Psoas muscle (tissue), 8 donors: ENCODE measurements around the gene ERICH2. TPM values are rescaled to one million over a fixed set of nuclear protein-coding genes. Genes with fewer than 3 reads are reported as not detected.

Experiments used
- ATAC-seq, 4 donors: fragments of 200-7000 bp; cut with Tn5 transposase; one replicate each; pipeline ENCODE4 v1.9.1; 2020; ENCODE audit warnings: moderate library complexity in 3 of 4, mild to moderate bottlenecking in 2 of 4
- DNase-seq, 2 donors: peaks; one replicate each; pipeline ENCODE4 v3.0.0-alpha.2; 2020
- H3K27ac ChIP-seq: fragments of 200-600 bp; one replicate; pipeline ENCODE4 v1.8.0; 2022
- H3K27me3 ChIP-seq, 3 donors: fragments of 200-600 bp in 1 of 3; one replicate each; pipeline versions ENCODE4 v1.6.1 to v1.8.0; 2013 to 2022; ENCODE audit warnings: low read length in 2 of 3, mild to moderate bottlenecking in 2 of 3, moderate library complexity in 1 of 3; ENCODE audit not compliant: insufficient read depth in 3 of 3
- H3K36me3 ChIP-seq, 2 donors: fragments of 200-600 bp in 1 of 2; one replicate each; pipeline versions ENCODE4 v1.6.1 to v1.8.0; 2013 to 2022; ENCODE audit warnings: low read depth in 1 of 2, mild to moderate bottlenecking in 1 of 2, moderate library complexity in 1 of 2; ENCODE audit not compliant: insufficient read depth in 1 of 2
- H3K4me1 ChIP-seq: fragments of 200-600 bp; one replicate; pipeline ENCODE4 v1.8.0; 2022
- H3K4me3 ChIP-seq: fragments of 200-600 bp; one replicate; pipeline ENCODE4 v1.8.0; 2022; ENCODE audit warnings: mild to moderate bottlenecking
- H3K9me3 ChIP-seq: fragments of 200-600 bp; one replicate; pipeline ENCODE4 v1.8.0; 2022
- CTCF ChIP-seq: fragments of 200-600 bp; IDR thresholded peaks from one replicate; pipeline ENCODE4 v1.8.0; 2022; ENCODE audit warnings: antibody characterized with exemption
- WGBS, 3 donors: extraction: QIAGEN DNeasy Blood & Tissue Kit; methylation state at CpG; one replicate each; pipeline versions ENCODE4 v1.1.6 to v1.1.7; 2013; 5-methylcytosine and 5-hydroxymethylcytosine counted together
- intact Hi-C, 2 donors: fragments of 100-400 bp; cut with DNase I; formaldehyde crosslinking; loops; one replicate each; pipeline versions ENCODE4 v1.11.0 to v1.14.2; 2022
- polyA plus RNA-seq, 3 donors: library from polyadenylated mRNA; stranded (reverse); fragments of 200-250 nt; gene quantifications; one replicate each; pipeline ENCODE4 v1.2.3, GENCODE V29; 2013
- total RNA-seq, 4 donors: library from RNA; stranded (reverse); fragmentation: NEBNext Ultra II Directional in 2 of 4; extraction: Animal tissue kit (Norgen Biotek cat#: 25700) in 2 of 4; gene quantifications; one replicate each; pipeline versions ENCODE4 v1.2.1 to v1.2.4, GENCODE V29; 2021 to 2023
- donor health status: healthy with polysubstance abuse.
- donor health status: DM: no; HTN: no; CAD: no; lungs with moderate emphysema.
- donor health status: Bipolar disorder and iron deficiency.
- donor health status: healthy.
- donor health status: DM: yes; HTN: yes; CAD: no.
- donor health status: DM: no; HTN: no; CAD: no.
- donor health status: DM: no; HTN: no; CAD: no.
- donor health status: DM: yes; HTN: yes; CAD: no.

ERICH2 gene
- total and polyA plus RNA-seq, 7 donors = 0.17 to 0.64 (median 0.40) TPM; not detected in 2

- ATAC-seq = no peak
- intact Hi-C loops = no loop called here
- H3K9me3 ChIP-seq = peaks cover 7% of the 10 kb centered on the region
- H3K4me1 ChIP-seq = no peaks in the 10 kb centered on the region
- no peaks in the 10 kb centered on the region for H3K36me3 ChIP-seq
- H3K4me3 ChIP-seq = no peak overlapping the region
- WGBS, 3 donors = 27 to 53% (median 36%) methylated on average over 3 of the region's 3 CpGs
- H3K27ac ChIP-seq = no peak overlapping the region
- TF ChIP-seq CTCF = no peak
- DNase-seq = no peak
- H3K27me3 ChIP-seq = peaks cover 2 to 12% (median 4%) of the 10 kb centered on the region in 3 donors
Measured at GRCh38 chr2:170739048-170739447, 31.1 kb upstream of the ERICH2 start.

- peaks cover 2 to 12% (median 4%) of the 10 kb centered on the region in 3 donors for H3K27me3 ChIP-seq
- H3K4me1 ChIP-seq = no peaks in the 10 kb centered on the region
- 80 to 90% (median 86%) methylated on average over 3 of the region's 3 CpGs for WGBS, 3 donors
- peaks cover 7% of the 10 kb centered on the region for H3K9me3 ChIP-seq
- no peak overlapping the region for H3K4me3 ChIP-seq
- ATAC-seq = no peak
- intact Hi-C loops = loop anchor here in 1 of 2 donors (10.0 kb wide), 1 partner anchor 335 kb away; no protein-coding TSS in a partner anchor
- no peak for TF ChIP-seq CTCF
- H3K36me3 ChIP-seq = no peaks in the 10 kb centered on the region
- H3K27ac ChIP-seq = no peak overlapping the region
- no peak for DNase-seq
Measured at GRCh38 chr2:170739507-170740046, 30.6 kb upstream of the ERICH2 start.

- WGBS, 3 donors = 75 to 77% (median 76%) methylated on average over 4 of the region's 4 CpGs
Measured at GRCh38 chr2:170740660-170741059, 29.5 kb upstream of the ERICH2 start.

GRCh38 chr2:170742000-170742399, 28.2 kb upstream of the ERICH2 start:
- Histone ChIP-seq H3K4me3 (no peak overlapping the region), H3K36me3 (no peaks in the 10 kb centered on the region), H3K27ac (no peak overlapping the region), H3K27me3 (peaks cover 2 to 12% (median 4%) of the 10 kb centered on the region in 3 donors), H3K9me3 (peaks cover 7% of the 10 kb centered on the region), H3K4me1 (no peaks in the 10 kb centered on the region)
- 85 to 91% (median 88%) methylated on average over 3 of the region's 3 CpGs for WGBS, 3 donors
- no peak for TF ChIP-seq CTCF
- intact Hi-C loops = loop anchor here in 1 of 2 donors (10.0 kb wide), 1 partner anchor 337 kb away; no protein-coding TSS in a partner anchor
- DNase-seq (no peak), ATAC-seq (no peak)

More at GRCh38 chr2:170740660-170741059, 29.5 kb upstream of the ERICH2 start:
- no peak overlapping the region for H3K4me3 ChIP-seq
- intact Hi-C loops = loop anchor here in 1 of 2 donors (10.0 kb wide), 1 partner anchor 336 kb away; no protein-coding TSS in a partner anchor
- ATAC-seq = no peak
- H3K27ac ChIP-seq = no peak overlapping the region
- no peak for DNase-seq
- H3K9me3 ChIP-seq = peaks cover 7% of the 10 kb centered on the region
- no peaks in the 10 kb centered on the region for H3K36me3 ChIP-seq
- H3K4me1 ChIP-seq = no peaks in the 10 kb centered on the region
- TF ChIP-seq CTCF = no peak
- H3K27me3 ChIP-seq = peaks cover 2 to 12% (median 4%) of the 10 kb centered on the region in 3 donors
